SK-N-MC (cell line): ENCODE results near the gene CASP3.

ENCODE experiments used
- EZH2 ChIP-seq: fragments of 200-600 bp; sonication (generic); IDR thresholded peaks from one replicate; pipeline ENCODE4 v1.6.1; 2017; ENCODE audit warnings: antibody characterized with exemption
- POLR2AphosphoS5 ChIP-seq: IDR thresholded peaks from 2 replicates; pipeline ENCODE4 v1.6.1; 2012; ENCODE audit warnings: mild to moderate bottlenecking, low read depth, low read length, borderline replicate concordance

- TF ChIP-seq POLR2AphosphoS5, result no peak
- TF ChIP-seq EZH2, result no peak
These were observed 12.3 kb downstream of the CASP3 start for GRCh38 chr4:184636897-184637296.
